ENCODE measurements around the gene BCAR3.
A peak's percentile ranks its signal among the peaks of the same experiment; 100 is the strongest.
"Not testable (repeated sequence)": the region's sequence is repeated elsewhere in the genome, so short reads cannot be mapped to it uniquely, and the experiment has no call there.

BCAR3 gene

DNA sequence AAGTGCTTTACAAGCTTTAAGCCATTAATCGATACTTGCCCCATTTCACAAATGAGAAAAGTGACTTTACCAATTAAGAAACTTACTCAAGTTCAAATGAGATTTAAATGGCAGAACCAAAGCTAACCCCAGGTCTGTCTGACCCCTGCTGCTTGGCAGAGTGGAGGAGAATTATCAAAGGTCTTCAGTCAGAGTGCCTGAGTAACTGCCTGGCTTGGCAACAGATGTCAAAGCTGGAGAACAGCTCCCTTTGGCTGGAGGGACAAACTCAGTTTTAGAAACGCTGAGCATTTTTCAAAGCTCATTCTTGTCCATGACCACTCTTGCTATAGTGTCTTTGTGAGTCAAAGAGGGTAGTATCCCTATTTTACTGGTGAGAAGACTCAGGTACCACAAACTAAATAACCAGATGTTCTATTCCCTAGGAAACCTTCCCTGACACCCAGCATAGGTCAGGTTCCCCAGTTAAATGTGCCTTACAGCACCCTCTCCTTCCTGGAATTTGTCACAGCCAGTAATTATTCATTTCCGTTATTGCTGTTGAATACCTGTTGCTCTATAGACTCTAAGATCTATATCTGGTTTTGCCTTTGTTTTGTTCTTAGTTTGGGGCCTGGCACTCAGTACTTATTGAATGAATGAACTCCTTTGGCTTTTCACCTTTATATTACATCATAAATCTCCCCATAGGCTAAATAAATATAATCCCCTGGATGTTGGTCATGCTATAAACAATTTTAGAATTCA lies 5.0 kb upstream of the BCAR3 start:
- no peak for DNase-seq

DNA sequence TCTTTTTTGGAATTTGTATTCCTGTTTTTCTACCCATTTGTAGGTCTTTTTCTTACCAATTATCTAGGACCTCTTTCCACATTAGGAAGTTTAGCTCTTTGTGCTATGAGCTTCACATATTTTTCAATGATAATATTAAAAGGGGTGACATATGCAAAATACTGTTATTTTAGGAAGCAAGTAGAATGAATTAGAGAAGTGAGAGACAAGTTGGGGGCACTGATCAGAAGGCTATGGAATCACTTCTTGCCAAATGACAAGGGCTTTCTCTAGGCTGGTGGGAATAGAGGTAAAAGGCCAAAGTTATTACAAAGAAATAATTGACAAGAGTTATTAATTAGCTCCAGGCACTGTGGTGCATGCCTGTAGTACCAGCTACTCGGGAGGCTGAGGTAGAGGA lies 4.3 kb upstream of the BCAR3 start:
- DNase-seq: no peak

DNA sequence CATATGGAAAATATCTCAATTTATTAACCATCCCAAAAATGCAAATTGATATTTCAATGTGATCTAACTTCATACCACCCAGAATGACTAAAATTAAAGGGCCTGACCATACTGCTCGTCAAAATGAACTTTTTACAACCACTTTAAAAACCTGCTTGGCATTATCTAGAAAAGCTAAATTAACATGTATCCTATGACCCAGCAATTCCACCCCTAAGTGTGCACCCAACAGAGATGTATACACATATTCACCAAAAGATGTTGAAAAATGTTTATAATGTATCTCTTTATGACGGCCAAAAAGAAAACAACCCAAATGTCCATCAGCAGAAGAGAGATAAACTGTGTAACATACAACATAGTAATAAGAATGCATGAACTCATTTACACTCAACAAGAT lies 1.6 kb upstream of the BCAR3 start:
- no peak for DNase-seq

DNA sequence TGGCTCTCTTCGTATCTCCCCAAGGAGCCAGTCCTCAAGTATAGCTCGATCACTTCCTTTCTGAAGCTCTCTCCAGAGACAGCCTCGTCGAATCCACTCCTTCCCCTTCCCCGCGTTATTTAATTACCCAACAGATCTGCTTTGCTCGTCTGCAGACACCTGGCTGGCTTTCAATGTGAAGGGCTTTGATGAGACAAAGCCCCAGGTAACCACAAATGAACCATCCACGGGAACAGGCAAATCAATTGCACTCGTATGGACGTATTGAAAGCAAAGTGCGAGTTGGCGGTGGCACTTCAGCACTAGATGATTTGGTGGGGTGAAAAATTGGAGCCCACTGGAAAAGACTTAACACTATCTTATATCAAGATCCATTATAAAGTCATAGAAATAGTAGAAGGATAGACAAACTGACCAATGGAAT lies 364 bp upstream of the BCAR3 start:
- DNase-seq: peak; percentile 87

DNA sequence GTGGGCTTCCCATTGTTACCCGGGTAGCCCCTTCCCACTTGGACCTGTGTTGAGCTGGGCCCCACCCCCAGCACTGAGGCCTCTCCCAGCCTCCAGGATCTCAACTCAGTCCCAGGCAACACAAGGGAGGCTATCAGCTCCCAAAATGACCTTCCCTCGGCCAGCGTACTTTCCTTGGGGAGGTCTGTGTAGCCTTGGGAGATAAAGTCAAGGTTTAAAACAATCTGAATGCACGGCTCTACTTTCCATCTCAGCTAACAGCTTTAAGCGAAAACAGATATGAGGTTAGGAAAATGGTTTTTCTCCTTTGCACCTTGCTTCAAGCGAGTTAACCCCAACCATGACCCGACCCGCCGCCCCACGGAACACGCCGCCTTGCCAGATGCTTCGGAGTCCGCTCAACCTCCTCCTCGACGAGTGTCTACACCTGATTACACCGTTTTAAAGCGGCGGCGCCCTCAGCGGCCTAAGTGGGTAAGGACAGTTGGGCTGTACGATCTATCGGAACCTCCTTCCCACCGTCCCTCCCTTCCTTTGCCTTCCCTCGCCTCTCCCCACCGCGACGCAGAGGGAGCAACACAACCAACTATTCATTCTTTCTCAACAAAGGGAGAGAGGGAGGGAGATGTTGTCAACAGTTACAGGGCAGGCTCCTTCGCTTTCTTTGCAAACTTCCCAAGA lies 1.1 kb downstream of the BCAR3 start:
- peak; percentile 46 for DNase-seq

DNA sequence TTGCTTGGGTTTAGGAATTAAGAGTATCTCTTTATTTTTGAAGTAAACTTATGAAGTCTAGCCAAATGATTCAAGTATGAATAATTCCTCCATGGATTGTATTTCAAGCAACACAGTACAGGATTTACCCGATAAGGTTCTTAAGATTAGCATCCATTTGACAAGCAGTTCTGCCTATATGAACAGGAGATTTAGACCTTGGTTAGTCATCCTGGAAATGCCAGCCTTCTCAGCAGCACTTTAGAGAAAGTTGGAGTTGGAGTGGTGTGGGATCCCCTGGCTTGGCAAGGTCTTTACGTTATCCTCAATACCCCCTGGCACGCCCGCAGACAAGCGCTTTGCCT lies 1.6 kb downstream of the BCAR3 start:
- DNase-seq: no peak

DNA sequence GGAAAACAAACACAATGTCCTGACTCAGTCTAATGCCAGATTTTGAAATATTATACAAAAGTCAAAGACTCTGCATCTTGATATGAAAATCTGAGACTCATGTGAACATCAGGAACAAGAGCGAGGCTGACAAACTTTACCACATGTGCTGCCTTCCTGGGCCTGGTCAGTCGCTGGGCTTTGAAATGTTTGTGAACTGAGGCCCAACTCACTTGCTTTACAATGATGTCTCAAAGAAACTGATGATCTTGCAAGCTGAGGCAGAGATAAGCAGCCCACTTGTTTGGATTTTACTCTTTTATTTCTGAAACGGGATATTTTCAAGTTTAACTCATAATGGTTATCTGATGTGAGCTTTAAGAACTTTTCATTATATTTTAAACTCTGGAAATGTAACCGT lies 2.1 kb downstream of the BCAR3 start:
- DNase-seq: no peak

DNA sequence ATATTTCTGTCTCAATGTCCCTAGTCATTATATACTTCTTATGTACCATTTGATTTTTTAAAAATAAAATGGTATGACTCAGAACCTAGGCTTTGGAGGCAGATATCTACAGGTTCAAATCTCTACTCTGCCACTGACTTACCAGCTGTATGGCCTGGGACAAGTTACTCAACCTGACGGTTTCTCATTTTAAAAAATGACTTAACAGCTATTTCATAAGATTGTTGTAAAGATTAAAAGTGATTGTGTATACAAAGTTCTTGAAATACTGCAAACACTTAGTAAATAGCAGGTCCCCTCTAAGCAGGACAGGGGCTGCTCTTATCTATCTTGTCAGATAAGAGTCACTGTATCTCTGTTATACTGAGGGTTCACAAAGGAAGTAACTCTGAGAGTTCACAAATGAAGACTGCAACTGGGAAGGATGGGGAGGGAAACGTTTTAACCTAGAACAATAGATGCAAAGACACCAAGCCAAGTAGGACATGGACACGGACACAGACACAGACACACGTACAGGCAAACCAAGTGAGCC lies 2.6 kb downstream of the BCAR3 start:
- no peak for DNase-seq

DNA sequence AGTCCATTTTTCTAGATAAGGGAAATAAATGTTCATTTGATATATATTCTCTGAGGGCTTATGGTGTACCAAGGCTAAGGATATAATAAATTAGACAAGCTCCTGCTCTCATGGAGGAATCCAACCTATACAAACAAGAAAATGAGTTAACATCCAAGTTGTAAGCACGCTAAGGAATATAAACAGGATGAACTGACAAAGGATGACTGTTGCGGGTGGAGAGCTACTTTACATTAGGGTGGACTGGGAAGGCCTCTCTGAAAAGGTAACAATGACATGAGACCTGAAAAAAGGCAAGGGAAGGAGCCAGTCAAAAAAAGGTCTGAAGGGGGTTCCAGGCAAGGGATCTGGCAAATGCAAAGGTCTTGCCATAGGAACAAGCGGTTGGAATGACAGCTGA lies 3.1 kb downstream of the BCAR3 start:
- DNase-seq: no peak

DNA sequence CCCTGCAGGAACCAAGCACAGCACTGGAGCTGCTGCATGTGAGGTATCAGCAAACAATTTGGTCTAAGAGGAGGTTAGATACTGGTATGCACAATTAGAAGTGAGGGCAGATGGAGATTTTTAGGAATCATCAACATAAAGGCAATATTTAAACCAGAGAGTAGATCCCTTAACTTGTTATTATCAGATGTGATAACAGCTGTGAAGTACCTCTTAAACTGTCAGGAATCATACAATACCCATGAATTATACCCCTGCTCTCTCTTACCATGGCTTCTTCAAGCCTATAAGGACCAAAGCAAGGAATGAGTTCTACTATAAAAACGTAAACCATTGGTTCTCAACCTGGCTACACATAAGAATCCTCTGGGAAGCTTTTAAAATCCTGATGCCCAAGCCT lies 3.9 kb downstream of the BCAR3 start:
- no peak for DNase-seq

DNA sequence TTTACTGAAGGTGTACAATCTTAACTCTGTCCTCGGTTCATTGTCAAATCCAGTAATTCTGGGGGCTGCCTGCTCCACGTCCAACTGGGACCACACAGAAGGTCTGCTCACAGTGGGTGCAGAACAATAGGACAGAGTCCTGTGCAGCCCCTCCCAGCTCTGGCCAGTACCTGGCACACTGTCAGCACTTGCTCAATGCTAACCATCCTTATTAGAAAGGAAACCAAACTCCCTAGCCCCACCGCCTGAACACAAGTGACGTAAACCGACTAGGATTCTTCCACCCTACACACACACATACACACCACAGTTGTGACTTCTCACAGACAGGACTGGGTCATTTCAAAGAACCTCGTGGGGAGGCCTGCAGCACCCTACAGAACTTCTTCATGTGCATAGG lies 5.2 kb downstream of the BCAR3 start:
- no peak for DNase-seq

DNA sequence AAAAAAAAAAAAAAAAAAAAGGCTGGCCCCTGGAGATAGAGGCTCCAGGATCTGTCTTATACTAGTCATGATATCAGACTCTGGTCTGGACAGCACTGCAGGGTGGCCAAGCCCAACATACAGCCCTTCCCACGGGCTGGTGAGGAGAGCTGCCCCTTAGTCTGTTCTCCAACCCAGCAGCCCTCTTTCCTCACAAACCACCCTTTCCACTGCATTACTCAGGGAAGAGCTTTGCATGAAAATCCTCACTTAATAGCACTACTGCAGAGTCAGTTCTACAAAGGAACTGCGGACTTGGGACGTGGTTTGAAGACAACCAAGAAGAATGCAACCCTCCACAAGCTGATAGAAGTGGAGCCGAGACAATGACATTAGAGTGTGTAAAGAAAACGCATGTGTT lies 5.7 kb downstream of the BCAR3 start:
- DNase-seq: no peak

DNA sequence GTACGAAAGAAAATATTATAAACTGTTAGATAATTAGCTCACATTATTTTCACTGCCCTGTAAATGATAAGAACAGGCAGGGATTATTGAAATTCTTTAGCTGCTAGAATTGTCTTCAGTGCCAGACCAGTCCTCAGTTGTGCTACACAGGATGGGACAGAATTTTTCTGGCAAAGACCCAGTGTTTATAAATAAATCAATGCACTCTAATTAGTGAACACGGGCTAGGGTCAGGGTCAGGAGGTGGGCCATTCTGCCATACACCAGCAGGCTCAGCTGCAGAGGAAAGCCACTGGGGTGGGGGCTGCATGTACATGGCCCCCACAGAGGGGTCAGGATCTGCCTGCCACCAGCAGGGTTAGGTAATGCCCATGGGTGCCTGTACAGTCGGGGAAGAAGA lies 6.4 kb downstream of the BCAR3 start:
- DNase-seq: no peak

DNA sequence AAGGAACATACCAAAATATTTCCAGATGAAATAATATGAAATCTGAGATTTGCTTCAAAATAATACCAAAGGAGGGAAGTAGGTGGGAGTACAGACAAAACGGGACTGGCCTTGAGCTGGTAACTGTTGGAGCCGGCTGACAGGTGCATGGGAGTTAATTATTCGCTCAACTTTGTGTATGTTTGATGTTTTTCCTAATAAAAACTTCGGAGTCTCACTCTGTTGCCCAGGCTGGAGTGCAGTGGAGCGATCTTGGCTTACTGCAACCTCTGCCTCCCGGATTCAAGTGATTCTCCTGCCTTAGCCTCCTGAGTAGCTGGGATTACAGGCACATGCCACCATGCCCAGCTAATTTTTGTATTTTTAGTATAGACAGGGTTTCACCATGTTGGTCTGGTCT lies 7.6 kb downstream of the BCAR3 start:
- not testable (repeated sequence) for DNase-seq

DNA sequence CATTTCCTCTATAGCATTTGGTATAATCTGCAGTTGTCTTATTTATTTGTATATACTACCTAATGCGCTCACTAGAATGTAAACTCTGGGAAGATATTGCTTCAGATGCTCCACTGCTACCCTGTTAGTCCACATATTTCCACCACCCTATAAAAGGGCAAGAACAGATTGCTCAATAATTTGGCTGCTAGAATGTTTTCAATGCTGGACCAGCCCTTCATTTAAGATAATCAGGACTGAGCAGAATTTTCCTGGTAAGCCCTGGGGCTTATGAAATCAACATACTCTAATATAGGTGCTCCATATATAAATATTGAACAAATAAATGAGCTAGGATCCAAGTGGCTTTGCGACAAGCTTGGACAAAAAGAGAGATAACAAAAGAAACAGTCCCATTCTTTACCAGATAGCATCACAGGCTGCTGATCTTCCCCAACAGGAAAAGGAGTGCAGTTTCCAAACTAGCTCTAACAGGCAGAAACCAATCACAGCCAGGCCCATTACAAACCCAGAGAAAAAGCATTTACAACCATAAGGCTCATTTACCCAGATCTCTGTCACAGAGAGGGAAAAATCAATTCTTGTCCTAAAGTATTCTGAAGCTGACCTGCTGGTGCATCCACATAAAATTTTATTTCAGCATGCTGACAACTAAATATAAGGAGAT lies 8.3 kb downstream of the BCAR3 start:
- no peak for DNase-seq

DNA sequence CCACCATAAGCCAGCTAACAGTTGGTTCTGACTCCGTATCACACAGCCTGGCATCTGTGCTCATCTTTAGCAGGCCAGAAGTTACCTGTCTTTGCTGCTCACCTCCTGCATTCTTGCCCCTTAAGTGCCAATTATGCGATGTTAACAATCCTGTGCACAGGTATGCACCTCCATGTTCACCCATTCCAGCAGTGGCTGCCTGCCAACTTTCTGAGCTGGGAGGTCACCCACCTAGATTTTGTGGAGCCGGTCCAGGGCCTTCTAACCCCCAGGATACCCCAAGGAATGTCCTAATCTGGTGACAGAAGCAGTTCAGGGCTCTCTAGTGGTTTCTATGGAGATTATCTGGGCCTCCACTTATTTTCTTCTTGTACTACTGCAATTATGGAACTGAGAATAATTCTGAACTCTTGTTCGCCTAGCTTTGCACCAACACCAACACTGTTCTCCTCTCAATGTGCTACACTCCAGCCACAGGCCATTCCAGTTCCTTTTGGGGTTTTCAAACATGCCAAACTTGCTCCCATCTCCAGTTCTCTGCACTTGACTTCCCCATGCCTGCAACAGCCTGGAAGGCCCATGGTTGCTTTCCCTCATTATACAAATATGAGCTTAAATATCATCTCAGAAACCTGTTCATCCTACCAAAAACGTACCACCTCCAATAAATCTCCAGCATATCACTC lies 9.0 kb downstream of the BCAR3 start:
- no peak for DNase-seq

DNA sequence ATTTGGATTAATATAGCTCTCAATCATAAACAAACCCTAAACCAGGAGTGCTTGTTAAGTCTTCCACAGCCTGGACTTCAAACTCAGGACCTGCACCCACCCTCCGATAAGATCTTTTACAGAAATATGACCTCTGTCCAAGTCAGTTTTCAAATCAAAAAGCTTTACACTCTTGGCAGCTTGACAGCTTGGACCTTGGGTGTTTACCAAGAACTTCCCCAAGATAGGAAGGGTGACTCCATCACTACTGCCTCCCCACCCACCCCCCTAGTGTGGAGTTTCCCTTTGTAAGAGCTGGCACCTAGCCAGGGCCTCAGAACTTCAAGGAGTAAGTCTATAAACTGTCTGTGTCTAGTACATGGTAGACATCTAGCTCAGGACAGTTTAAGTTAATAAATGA lies 9.6 kb downstream of the BCAR3 start:
- DNase-seq: no peak

DNA sequence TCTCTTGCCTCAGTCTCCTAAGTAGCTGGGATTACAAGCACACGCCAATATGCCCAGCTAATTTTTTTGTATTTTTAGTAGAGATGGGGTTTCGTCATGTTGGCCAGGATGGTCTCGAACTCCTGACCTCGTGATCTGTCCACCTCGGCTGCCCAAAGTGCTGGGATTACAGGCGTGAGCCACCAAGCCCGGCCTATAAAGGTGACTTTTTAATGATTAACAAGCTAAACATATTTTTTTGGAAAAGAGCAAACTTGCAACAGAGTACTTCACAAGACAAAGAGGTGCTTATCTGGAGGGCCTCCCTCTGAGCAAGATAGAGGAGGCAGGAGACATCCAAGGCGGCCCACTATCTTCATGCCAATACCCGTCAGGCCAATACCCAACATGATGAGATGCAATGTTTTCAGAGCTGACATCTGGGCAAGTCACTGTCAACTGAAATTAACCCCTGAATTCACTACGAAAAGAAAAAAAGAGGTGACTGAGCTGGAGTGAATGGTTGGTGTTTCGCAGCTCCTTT lies 10.5 kb downstream of the BCAR3 start:
- DNase-seq: no peak

DNA sequence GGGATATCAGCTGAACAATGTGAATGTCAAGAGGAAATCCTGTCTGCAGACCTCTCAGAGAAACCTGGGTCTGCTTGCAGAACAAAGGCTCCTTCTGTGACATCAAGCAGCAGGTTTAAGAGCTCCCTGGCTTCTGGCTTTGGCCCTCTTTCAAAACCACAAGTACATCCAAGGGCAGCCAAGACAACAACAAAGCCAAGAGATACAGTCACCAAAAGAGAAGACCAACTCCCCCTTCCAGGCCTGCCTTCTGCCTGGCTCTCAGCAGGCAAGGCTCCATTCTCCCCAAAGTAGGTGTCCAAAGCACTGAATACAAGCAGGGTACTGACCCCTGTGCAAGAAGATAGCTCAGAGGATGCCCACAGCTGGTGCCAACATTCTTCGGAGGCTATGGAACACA lies 11.5 kb downstream of the BCAR3 start:
- peak; percentile 82 for DNase-seq

DNA sequence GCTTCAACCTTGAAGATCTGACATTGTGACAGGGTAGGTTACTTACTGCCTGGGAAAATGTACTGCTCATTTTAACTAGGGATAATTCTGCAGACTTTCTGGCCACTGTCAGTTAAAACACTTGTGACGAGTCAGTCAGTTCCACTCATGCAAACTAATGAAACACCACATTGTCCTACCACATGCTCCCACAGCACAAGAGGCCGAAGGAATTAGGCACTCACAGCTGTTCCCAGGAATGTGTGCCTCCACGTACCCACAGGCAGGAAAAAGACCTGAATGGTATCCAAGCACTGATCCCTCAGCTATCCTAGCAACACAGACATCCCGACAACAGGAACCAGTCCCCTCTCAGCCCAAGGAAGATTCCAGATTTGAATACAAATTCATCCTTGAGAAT lies 12.3 kb downstream of the BCAR3 start:
- no peak for DNase-seq

DNA sequence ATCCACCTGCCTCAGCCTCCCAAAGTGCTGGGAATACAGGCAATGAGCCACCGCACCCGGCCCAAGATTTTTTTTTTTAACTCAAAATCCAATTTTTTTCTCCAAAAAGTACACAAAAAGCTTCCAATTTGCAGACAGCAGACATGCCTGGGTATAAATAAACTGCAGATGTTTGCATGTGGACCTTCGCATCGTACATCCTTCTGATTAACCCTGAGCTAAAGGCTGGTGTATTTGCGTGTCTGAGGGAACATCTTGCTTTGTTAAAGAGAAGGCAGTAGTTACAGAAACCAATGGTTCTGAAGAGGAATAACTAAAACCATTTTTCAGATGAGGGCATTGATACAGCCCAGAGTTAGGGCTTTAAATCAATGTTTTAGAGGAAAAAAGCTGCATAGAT lies 12.7 kb downstream of the BCAR3 start:
- DNase-seq: no peak

DNA sequence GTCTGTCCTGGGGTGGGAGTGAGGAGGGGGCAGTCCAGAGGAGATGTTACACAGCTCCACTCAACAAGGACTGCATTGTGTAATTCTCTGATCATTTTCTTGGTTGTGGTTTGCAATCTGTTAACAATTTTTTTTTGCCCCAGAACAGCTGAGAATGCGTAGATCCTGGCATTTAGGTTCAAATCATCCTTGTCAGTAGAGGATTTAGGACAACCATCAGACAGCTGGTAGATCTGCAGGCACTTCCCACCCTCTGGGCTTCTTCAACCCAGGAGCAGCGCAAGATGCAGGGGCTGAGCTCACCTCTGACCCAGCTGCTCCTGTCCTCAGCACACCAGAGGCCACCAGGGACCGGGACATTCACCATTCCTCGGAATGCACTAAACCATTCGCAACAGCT lies 13.5 kb downstream of the BCAR3 start:
- DNase-seq: no peak

DNA sequence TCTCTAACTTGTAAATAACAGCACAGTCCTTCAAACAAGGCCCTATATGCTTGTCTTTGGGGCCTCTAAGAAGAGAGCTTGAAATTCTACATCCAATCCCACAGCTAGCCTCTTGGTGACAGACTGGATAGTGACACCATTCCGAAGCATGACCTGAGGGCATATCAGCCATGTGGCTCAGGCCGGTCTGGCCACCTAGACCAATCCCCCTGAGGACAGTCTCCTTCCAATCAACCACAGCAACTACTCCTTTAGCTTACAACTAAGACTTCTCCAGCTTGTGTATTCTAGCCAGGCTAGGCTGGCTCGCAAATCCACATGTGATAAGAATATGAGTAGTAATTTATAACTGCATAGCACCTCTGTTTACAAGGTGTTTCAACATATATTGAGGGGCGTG lies 14.0 kb downstream of the BCAR3 start:
- no peak for DNase-seq
